Suppressor macrophage treated with lipopolysaccharide for 1 hour (primary cell): ENCODE results near the gene TNNI2.

Experiments
- DNase-seq, 3 donors: peaks; one replicate each; pipeline ENCODE4 v3.0.0-alpha.2; 2020 to 2022

TNNI2 gene

GRCh38 chr11:1889941-1890855 is 51.4 kb downstream of the TNNI2 start:
- no peak for DNase-seq
